ENCODE data around the gene SPG7.
A peak's percentile ranks its signal among the peaks of the same experiment; 100 is the strongest.
"Not testable (repeated sequence)": the region's sequence is repeated elsewhere in the genome, so short reads cannot be mapped to it uniquely, and the experiment has no call there.

The SPG7 gene

DNA sequence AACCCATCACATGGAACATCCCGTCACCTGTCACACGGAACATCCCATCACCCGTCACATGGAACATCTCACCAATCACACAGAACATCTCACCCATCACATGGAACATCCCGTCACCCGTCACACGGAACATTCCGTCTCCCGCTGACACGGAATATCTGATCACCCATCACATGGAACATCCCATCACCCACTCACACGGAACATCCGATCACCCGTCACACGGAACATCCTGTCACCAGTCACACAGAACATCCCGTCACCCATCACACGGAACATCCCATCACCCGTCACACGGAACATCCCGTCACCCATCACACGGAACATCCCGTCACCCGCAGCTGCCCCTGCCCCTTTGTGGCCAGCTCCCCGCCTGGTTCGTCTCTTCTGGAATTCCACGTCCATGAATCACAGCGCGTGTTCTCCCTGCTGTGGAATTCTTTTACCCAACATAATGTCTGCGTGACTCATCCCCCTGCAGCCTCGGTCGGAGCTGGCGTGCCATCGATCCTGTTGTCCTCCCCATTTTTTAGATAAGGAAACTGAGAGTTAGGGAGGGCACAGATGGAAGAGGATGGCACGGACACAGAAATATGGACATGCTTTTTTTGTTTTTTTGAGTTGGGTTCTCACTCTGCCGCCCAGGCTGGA lies 73.0 kb downstream of the SPG7 start:
- DNase-seq (ENCODE audit: low spot score) = no peak

DNA sequence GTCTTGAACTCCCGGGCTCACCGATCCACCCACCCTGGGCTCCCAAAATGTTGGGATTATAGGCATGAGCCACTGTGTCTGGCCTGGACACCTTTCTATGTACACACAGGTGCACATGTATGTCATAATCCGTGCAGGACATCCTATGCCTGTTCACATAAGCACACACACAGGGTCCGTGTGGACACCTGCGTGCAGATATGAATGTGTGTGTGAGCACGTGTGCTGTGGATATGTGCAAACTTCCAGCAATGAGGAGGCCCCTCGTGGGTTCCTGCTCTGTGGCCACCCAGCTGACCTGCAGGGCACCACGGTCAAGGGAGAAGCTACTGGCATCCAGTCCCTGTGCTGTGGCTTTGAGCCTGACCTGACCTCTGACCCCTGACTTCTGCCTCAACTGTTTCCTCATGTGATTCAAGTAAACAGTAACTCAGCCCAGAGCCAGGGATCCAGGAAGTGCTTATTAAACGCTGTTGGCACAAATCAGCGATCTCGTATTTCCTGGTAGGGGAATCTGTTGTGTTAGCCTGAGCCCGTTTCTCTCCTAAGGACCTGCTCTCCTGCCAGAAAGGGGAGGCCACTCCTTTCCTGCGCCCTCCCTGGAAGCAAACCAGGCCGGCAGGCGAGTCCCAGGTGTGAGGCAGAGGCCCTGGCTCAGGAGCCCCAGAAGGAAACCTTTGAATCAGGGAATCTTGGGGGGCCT lies 73.8 kb downstream of the SPG7 start:
- DNase-seq (ENCODE audit: low spot score) = no peak

DNA sequence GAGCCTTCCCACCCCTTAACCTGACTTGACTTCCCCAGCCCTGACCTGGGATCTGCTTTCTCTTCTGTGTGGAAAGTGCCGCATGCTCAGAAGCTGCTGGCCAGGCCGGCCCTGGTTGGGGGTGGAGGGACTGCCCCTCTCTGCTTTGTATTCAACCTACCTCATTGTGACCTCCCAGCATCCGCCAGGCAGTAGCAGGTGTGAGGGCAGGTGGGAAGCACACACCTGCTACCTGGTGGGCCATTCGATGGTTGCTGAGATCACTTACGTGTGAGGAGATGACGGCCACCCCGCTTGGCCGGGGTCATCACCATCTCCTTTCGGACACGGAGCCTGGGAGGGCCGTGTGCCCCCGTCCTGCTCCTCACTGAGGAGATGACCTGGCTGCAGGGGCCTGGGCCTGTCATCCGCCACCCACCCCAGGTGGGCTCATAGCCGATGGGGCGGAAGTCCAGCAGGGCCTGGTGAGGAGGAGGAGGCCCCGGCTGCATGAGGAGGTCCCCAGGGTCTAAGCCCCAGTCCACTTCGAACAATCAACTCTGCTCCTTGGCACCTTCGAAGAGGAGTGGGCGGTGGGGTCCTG lies 74.5 kb downstream of the SPG7 start:
- DNase-seq (ENCODE audit: low spot score) = no peak

GRCh38 chr16:89583197-89583894 lies 75.1 kb downstream of the SPG7 start:
- DNase-seq (ENCODE audit: low spot score) = no peak

DNA sequence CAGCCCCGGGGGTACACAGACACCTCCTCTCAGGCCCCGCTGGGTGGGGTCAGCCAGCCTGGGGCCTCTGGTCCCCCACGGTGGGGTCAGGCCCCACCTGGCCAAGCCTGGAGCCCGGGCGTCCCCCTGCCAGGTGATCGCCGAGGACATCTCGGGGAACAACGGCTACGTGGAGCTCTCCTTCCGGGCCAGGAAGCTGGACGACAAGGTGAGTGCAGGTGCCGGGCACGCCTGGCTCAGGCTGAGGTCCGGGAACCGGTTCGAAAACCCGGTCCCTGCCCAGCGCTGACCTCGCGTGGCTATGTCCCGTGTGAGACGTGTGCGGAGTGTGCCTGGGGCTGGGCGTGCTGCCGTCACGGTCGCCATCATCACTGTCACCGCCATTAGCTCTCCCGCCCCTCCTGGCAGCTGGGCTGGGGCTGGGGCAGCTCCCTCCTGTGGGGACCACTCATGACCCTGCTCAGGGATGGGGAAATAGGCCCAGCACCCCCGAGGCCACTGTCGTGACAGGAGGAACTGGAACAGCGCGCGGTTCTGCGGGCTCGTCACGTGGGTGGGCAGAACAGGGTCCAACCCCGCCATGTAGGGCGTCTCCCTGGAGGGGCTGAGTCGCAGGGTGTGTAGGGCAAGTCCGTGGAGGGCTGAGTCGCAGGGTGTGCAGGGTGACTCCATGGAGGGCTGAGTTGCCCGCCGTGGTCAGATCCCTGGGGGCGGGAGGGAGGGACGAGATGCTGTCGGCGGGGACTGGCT lies 75.9 kb downstream of the SPG7 start:
- no peak for DNase-seq (ENCODE audit: low spot score)

- no peak for DNase-seq (ENCODE audit: low spot score)
Measured at GRCh38 chr16:89584768-89585549, 76.8 kb downstream of the SPG7 start.

GRCh38 chr16:89586218-89586617 lies 78.0 kb downstream of the SPG7 start:
- DNase-seq (ENCODE audit: low spot score) = no peak

DNA sequence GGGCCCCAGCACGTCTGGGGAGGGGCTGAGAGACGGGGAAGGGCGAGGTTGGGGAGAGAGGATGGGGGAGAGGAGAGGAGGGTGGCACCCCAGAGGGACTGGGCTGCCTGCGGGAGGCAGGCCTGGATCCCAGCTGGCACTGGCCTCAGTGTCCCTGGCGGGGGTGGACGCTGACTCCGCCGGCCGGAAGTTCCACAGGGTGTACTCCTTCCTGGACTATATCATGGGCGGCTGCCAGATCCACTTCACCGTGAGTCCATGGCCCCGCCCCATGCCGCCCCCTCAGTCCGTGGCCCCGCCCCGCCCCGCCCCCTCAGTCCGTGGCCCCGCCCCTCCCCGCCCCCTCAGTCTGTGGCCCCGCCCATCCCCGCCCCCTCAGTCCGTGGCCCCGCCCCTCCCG lies 78.7 kb downstream of the SPG7 start:
- DNase-seq (ENCODE audit: low spot score) = peak; percentile 32

- DNase-seq (ENCODE audit: low spot score) = not testable (repeated sequence)
Measured at GRCh38 chr16:89587676-89588075, 79.5 kb downstream of the SPG7 start.

DNA sequence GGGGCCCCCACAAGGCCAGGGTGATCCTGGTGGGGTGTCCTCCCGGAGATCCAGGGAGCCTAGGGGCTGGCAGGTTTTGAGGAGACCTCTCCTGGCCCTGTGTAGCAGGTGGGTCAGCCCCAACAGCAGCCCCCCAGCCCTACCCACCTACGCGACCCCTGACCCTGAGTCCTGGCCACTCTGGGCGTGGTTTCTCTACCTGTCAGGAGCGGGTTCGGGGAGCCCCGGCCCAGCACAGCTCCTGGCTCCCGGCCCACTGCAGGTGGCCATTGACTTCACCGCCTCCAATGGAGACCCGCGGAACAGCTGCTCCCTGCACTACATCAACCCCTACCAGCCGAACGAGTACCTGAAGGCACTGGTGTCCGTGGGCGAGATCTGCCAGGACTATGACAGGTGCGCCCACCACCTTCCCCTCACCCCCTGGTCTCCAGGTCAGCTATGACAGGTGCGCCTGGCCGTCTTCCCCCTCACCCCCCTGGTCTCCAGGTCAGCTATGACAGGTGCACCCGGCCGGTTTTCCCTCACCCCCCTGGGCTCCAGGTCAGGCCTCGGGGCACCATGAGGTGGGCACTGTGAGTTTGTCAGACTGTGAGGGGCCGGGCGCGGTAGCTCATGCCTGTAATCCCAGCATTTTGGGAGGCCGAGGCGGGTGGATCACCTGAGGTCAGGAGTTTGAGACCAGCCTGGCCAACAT lies 80.4 kb downstream of the SPG7 start:
- no peak for DNase-seq (ENCODE audit: low spot score)

GRCh38 chr16:89589241-89589926 lies 81.2 kb downstream of the SPG7 start:
- DNase-seq (ENCODE audit: low spot score) = no peak

GRCh38 chr16:89593841-89594240 lies 85.6 kb downstream of the SPG7 start:
- DNase-seq (ENCODE audit: low spot score) = no peak

GRCh38 chr16:89595330-89596060 lies 87.3 kb downstream of the SPG7 start:
- no peak for DNase-seq (ENCODE audit: low spot score)

DNA sequence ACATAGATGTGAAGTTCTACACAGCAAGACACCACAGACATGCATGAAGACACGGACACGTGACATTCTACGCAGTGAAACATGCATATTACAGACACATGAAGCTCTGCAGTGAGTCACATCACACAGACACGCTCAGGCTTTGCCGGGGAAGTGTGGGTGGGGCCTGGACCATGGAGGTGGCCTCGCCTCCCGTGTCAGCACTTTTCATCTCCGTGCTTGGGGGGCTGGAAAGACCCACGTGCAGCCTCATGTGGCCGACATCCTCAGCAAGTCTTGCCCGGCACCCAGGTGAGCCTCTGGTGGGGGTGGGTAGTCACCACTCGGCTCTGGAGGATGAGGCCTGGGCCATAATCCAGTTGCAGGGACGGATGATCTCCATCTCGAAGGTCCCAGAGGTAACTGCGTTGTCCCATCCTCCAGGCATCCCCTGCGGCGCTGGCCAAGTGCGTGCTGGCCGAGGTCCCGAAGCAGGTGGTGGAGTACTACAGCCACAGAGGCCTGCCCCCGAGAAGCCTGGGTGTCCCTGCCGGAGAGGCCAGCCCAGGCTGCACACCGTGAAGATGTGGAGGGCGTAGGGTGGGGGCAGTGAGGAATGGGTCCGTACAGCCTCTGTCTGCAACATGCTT lies 88.0 kb downstream of the SPG7 start:
- DNase-seq (ENCODE audit: low spot score) = no peak

DNA sequence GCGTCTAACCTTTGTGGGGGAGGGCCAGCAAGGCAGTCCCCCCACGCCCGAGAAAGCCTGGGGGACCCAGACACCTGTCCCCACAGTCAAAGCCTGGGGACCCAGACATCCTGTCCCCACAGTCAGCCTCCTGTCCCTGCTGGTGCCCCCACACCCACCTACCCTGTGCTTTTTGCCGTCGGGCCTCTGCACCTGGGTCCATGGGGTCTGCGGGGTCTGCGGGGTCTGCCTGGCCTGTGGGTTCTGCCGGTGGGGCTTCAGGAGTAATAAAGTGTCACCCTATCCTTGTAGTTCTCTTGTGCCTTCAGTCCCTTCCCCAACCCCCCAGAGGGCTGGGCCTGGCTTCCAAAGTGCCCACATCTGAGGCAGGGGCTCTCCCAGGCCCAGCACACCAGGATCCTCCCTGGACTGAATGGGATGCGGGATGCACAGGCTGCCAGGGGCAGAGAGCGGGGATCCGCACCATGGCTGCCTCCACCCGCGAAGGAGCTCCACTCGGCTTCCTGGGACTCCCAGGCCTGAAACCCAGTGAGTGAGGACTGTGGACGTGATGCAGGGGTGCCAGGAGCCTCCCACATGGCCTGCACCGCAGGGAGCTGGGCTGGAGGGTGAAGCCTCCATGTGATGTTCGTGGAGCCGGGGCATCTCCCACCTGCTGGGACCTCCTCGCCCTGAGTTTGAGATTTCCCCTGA lies 88.9 kb downstream of the SPG7 start:
- peak; percentile 49 for DNase-seq (ENCODE audit: low spot score)

DNA sequence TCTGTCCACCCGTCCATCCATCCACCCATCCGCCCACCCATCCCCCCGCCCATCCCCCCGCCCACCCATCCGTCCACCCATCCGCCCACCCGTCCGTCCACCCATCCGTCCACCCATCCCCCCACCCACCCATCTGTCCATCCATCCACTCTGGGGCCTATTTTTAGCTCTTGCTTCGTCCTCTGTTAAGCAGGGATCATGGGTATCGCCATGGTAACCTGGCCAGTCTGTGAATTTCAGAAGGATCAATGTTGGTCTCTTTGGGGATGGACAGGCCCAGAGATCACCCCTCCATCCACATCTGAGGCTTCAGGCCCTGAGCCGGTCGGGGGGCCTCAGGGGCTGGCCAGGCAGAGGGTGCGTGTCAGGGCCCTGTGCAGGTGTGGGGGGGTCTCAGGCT lies 90.0 kb downstream of the SPG7 start:
- peak; percentile 70 for DNase-seq (ENCODE audit: low spot score)

- DNase-seq (ENCODE audit: low spot score) = peak; percentile 94
Measured at GRCh38 chr16:89599451-89599858, 91.3 kb downstream of the SPG7 start.

DNA sequence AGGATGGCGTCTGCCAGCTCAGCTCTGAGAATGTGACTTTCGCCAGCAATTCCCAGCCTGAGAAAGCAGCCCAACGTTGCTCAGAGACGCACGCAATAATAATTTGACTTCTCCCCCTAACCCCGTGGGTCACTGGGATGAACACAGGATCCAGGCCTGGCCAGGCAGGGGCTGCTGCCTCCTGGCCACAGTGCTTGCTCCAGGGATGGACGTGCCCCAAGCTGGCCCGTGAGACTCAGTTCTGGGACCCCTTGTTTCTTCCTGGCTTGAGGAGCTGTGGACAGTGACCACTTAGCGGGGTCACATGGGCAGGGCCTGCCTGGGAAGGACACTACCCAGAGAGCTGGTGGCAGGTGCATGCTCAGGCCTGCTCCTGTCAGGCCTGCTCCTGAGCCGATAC lies 91.7 kb downstream of the SPG7 start:
- DNase-seq (ENCODE audit: low spot score) = no peak
